ENCODE data around the gene HEXD. TPM values are rescaled to one million over a fixed set of nuclear protein-coding genes. Genes with fewer than 3 reads are reported as not detected.

The HEXD gene
- total and polyA plus RNA-seq, 2 of the 8 experiments (the other 6 are each of a cell fraction or from before 2014, with no cell fraction given) = 20.6 to 21.8 TPM

DNA sequence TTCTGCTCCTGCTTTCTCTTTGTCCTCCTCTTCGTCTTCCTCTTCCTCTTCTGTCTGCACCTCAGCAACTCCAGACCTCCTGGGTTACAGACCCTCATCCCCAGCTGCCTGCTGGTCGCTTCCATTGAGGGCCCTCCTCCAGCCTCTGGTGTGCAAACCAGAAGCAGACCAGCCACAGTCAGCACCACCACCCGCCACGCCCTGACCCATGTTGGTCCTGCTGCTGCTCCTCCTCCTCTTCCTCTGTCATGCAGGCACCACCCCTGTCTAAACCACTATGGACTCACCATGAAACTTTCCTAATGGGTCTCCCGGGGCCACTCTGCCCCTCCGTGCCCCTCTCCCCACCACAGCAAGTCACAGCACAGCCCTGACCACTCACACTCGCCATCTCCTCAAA, 11.7 kb downstream of the HEXD start (continued):
- TF ChIP-seq CHD7 (IDR thresholded peaks at IDR 0.05; ENCODE audit: insufficient replicate concordance, low read length) (no peak), SP2 (IDR thresholded peaks at IDR 0.05; ENCODE audit: low read length) (no peak), SUZ12 (IDR thresholded peaks at IDR 0.05; ENCODE audit: low read length) (no peak), BRCA1 (IDR thresholded peaks at IDR 0.05; ENCODE audit: low read depth, low read length) (no peak), SP4 (IDR thresholded peaks at IDR 0.05; ENCODE audit: low read length) (no peak), POLR2A (IDR thresholded peaks at IDR 0.05; ENCODE audit: control extremely low read depth in 1 of 2, low read depth in 2 of 2, low read length in 2 of 2) (no peak), TBP (IDR thresholded peaks at IDR 0.05; ENCODE audit: low read depth, low read length) (no peak), RNF2 (IDR thresholded peaks at IDR 0.05; ENCODE audit: borderline replicate concordance, low read depth, low read length, missing control alignments, poor library complexity, severe bottlenecking) (no peak), TEAD4 (IDR thresholded peaks at IDR 0.05; ENCODE audit: low read depth, low read length) (no peak), RFX5 (IDR thresholded peaks at IDR 0.05; ENCODE audit: borderline replicate concordance, low read depth, low read length) (no peak), EP300 (IDR thresholded peaks at IDR 0.05; ENCODE audit: borderline replicate concordance in 1 of 2, low read depth in 2 of 2, low read length in 2 of 2) (no peak), CEBPB (IDR thresholded peaks at IDR 0.05; ENCODE audit: low read depth, low read length) (no peak)
